Suprapubic skin (tissue), 3 donors: Measurements from ENCODE around the gene MAGI1.

Source experiments
- CTCF ChIP-seq, 2 donors: fragments of 200-600 bp in 1 of 2; fragments of 450-650 bp in 1 of 2; sonication (generic) in 1 of 2; IDR thresholded peaks; one replicate each; pipeline ENCODE4 v1.5.1; 2016 to 2019; ENCODE audit warnings: antibody characterized with exemption in 2 of 2, mild to moderate bottlenecking in 1 of 2, moderate library complexity in 1 of 2
- EP300 ChIP-seq: sonication (generic); formaldehyde crosslinking; IDR thresholded peaks from one replicate; pipeline ENCODE4 v1.6.1; 2017; ENCODE audit warnings: antibody characterized with exemption

- no peak for TF ChIP-seq CTCF (IDR thresholded peaks at IDR 0.05)
- no peak for TF ChIP-seq EP300
These were observed 293.4 kb downstream of the MAGI1 start for GRCh38 chr3:65745306-65745705.
